Measurements from ENCODE around the gene TCP1. TPM values are rescaled to one million over a fixed set of nuclear protein-coding genes. Genes with fewer than 3 reads are reported as not detected.
A peak's percentile ranks its signal among the peaks of the same experiment; 100 is the strongest.

TCP1 gene
- total and polyA plus RNA-seq, 9 of the 15 experiments (the other 6 are each of a cell fraction or from before 2014, with no cell fraction given) = 331 to 801 (median 645) TPM

- TF ChIP-seq ZNF609 (CRISPR knock-in tag; IDR thresholded peaks at IDR 0.05; ENCODE audit: borderline replicate concordance) = no peak
- no peak; the same call in 1 of the 2 replicates for TF ChIP-seq MEF2D (tag; conservative IDR thresholded peaks at IDR 0.05; ENCODE audit: low read depth)
- TF ChIP-seq ZNF354B (CRISPR knock-in tag; IDR thresholded peaks at IDR 0.05) = 0 out of 2 replicates have a peak, but pooled peaks have one; percentile 7
- no peak; the same call in 1 of the 2 replicates for TF ChIP-seq ARID1B (IDR thresholded peaks at IDR 0.05)
- TF ChIP-seq RBM34 (IDR thresholded peaks at IDR 0.05; ENCODE audit: borderline replicate concordance, insufficient read depth, low read length) = no peak
- TF ChIP-seq ZNF511 (CRISPR knock-in tag; IDR thresholded peaks at IDR 0.05) = no peak
- no peak for TF ChIP-seq ZNF75A (CRISPR knock-in tag; IDR thresholded peaks at IDR 0.05)
- TF ChIP-seq ZMIZ1 (IDR thresholded peaks at IDR 0.05; ENCODE audit: low read depth in 2 of 2, low read length in 2 of 2) = peak; percentile 20 to 82; a peak in 2 of 4 replicates
- TF ChIP-seq MAFG (tag; conservative IDR thresholded peaks at IDR 0.05) = no peak
- TF ChIP-seq CHCHD3 (CRISPR knock-in tag; IDR thresholded peaks at IDR 0.05) = peak; percentile 85
- TF ChIP-seq BHLHE40 (IDR thresholded peaks at IDR 0.05; ENCODE audit: low read length) = peak; percentile 63
- TF ChIP-seq ETS2 (tag; IDR thresholded peaks at IDR 0.05; ENCODE audit: borderline replicate concordance, poor library complexity, severe bottlenecking) = no peak
- TF ChIP-seq, protein P1, sequence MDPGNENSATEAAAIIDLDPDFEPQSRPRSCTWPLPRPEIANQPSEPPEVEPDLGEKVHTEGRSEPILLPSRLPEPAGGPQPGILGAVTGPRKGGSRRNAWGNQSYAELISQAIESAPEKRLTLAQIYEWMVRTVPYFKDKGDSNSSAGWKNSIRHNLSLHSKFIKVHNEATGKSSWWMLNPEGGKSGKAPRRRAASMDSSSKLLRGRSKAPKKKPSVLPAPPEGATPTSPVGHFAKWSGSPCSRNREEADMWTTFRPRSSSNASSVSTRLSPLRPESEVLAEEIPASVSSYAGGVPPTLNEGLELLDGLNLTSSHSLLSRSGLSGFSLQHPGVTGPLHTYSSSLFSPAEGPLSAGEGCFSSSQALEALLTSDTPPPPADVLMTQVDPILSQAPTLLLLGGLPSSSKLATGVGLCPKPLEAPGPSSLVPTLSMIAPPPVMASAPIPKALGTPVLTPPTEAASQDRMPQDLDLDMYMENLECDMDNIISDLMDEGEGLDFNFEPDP (CRISPR knock-in tag; IDR thresholded peaks at IDR 0.05) = no peak
- TF ChIP-seq POLR2A (conservative IDR thresholded peaks at IDR 0.05) = peak; percentile 98
- TF ChIP-seq TAF15 (IDR thresholded peaks at IDR 0.05; ENCODE audit: low read depth, low read length) = no peak
- no peak for TF ChIP-seq GATA2 (CRISPR knock-in tag; IDR thresholded peaks at IDR 0.05)
These were observed at the start of gene TCP1 (continued) for GRCh38 chr6:159789377-159790148.

All from K562 (cell line).